Measurements from ENCODE around the gene ZSWIM5. TPM values are rescaled to one million over a fixed set of nuclear protein-coding genes. Genes with fewer than 3 reads are reported as not detected.
"Not testable (repeated sequence)": the region's sequence is repeated elsewhere in the genome, so short reads cannot be mapped to it uniquely, and the experiment has no call there.

Gene ZSWIM5
- total and polyA plus RNA-seq, 7 experiments from 2014 or later: 0.17 to 3.6 (median 2.0) TPM

GRCh38 chr1:45004281-45004920, 202.0 kb downstream of the ZSWIM5 start:
- H3K4me3 ChIP-seq (ENCODE audit: low read length): no peak overlapping the region
- Mint-ChIP-seq H3K4me3 (no peak overlapping the region), H3K36me3 (peaks cover 19 to 50% (median 22%) of the 10 kb centered on the region in 5 donors), H3K27me3 (no peaks in the 10 kb centered on the region), H3K9me3 (no peaks in the 10 kb centered on the region), H3K27ac (peak overlapping the region in 1 of 9 donors; percentile 22), H3K4me1 (peaks cover 10 to 16% (median 16%) of the 10 kb centered on the region in 7 donors)
- DNase-seq: no peak
- H3K27ac ChIP-seq (ENCODE audit: low read depth, low read length): no peak overlapping the region
- peaks cover 16 to 76% (median 23%) of the 10 kb centered on the region in 3 experiments for H3K36me3 ChIP-seq (ENCODE audit: control insufficient read depth in 2 of 3, insufficient read depth in 3 of 3, low read length in 3 of 3)
- POLR2A ChIA-PET: no interaction called here
- CTCF ChIA-PET: no interaction called here
- intact Hi-C loops (cut with micrococcal nuclease): no loop called here
- no peak for ATAC-seq
- no peaks in the 10 kb centered on the region for H3K27me3 ChIP-seq (ENCODE audit: control insufficient read depth in 2 of 2, insufficient read depth in 2 of 2, low read length in 2 of 2)
- H3K4me1 ChIP-seq (ENCODE audit: control insufficient read depth in 2 of 2, insufficient read depth in 2 of 2, low read length in 2 of 2): peaks cover under 1 to 1% of the 10 kb centered on the region in 2 donors
- H3K9me3 ChIP-seq (ENCODE audit: control insufficient read depth in 2 of 3, low read length in 3 of 3): no peaks in the 10 kb centered on the region

- peaks cover 3 to 11% (median 9%) of the 10 kb centered on the region in 7 donors for H3K4me1 Mint-ChIP-seq
- Histone ChIP-seq H3K4me3 (ENCODE audit: low read length) (no peak overlapping the region), H3K27me3 (ENCODE audit: control insufficient read depth in 2 of 2, insufficient read depth in 2 of 2, low read length in 2 of 2) (no peaks in the 10 kb centered on the region), H3K36me3 (ENCODE audit: control insufficient read depth in 2 of 3, insufficient read depth in 3 of 3, low read length in 3 of 3) (peaks cover 16 to 70% (median 23%) of the 10 kb centered on the region in 3 experiments), H3K4me1 (ENCODE audit: control insufficient read depth in 2 of 2, insufficient read depth in 2 of 2, low read length in 2 of 2) (no peaks in the 10 kb centered on the region), H3K27ac (ENCODE audit: low read depth, low read length) (no peak overlapping the region), H3K9me3 (ENCODE audit: control insufficient read depth in 2 of 3, low read length in 3 of 3) (no peaks in the 10 kb centered on the region)
- no peaks in the 10 kb centered on the region for H3K9me3 Mint-ChIP-seq
- peaks cover 16 to 45% (median 22%) of the 10 kb centered on the region in 5 donors for H3K36me3 Mint-ChIP-seq
- CTCF ChIA-PET: no interaction called here
- ATAC-seq (no peak), DNase-seq (no peak)
- no peak overlapping the region for H3K27ac Mint-ChIP-seq
- no peak overlapping the region for H3K4me3 Mint-ChIP-seq
- intact Hi-C loops (cut with micrococcal nuclease): no loop called here
- H3K27me3 Mint-ChIP-seq: no peaks in the 10 kb centered on the region
- POLR2A ChIA-PET: no interaction called here
These were observed 202.7 kb downstream of the ZSWIM5 start for GRCh38 chr1:45003741-45004140.

GRCh38 chr1:45002650-45003645, 203.5 kb downstream of the ZSWIM5 start:
- H3K27ac ChIP-seq (ENCODE audit: low read depth, low read length): no peak overlapping the region
- POLR2A ChIA-PET: interaction anchor here (0.7 to 1.5 kb wide), 3 partner anchors 9 to 285 kb away, joined by 3 to 7 read pairs (median 3); partner anchors contain the start of genes HECTD3 and UROD
- H3K36me3 Mint-ChIP-seq: peaks cover 13 to 40% (median 22%) of the 10 kb centered on the region in 5 donors
- H3K4me1 Mint-ChIP-seq: peaks cover 0 to 9% (median 8%) of the 10 kb centered on the region in 7 donors
- H3K4me3 Mint-ChIP-seq: no peak overlapping the region
- no peak overlapping the region for H3K4me3 ChIP-seq (ENCODE audit: low read length)
- no peaks in the 10 kb centered on the region for H3K27me3 Mint-ChIP-seq
- no peaks in the 10 kb centered on the region for H3K9me3 ChIP-seq (ENCODE audit: control insufficient read depth in 2 of 3, low read length in 3 of 3)
- peaks cover 11 to 62% (median 23%) of the 10 kb centered on the region in 3 experiments for H3K36me3 ChIP-seq (ENCODE audit: control insufficient read depth in 2 of 3, insufficient read depth in 3 of 3, low read length in 3 of 3)
- H3K9me3 Mint-ChIP-seq: no peaks in the 10 kb centered on the region
- CTCF ChIA-PET: no interaction called here
- ATAC-seq (no peak), DNase-seq (no peak)
- H3K4me1 ChIP-seq (ENCODE audit: control insufficient read depth in 2 of 2, insufficient read depth in 2 of 2, low read length in 2 of 2): no peaks in the 10 kb centered on the region
- intact Hi-C loops (cut with micrococcal nuclease): no loop called here
- no peaks in the 10 kb centered on the region for H3K27me3 ChIP-seq (ENCODE audit: control insufficient read depth in 2 of 2, insufficient read depth in 2 of 2, low read length in 2 of 2)
- peak overlapping the region in 5 of 9 donors; percentile 3 to 49 (median 32) for H3K27ac Mint-ChIP-seq

- Mint-ChIP-seq H3K27ac (peak overlapping the region in 3 of 9 donors; percentile 23 to 84 (median 63)), H3K36me3 (peaks cover 10 to 30% (median 15%) of the 10 kb centered on the region in 5 donors)
- H3K27me3 Mint-ChIP-seq; POLR2A ChIA-PET; H3K4me3 Mint-ChIP-seq; ATAC-seq; CTCF ChIA-PET; H3K4me1 Mint-ChIP-seq; H3K27ac ChIP-seq (ENCODE audit: low read depth, low read length); H3K27me3 ChIP-seq (ENCODE audit: control insufficient read depth in 2 of 2, insufficient read depth in 2 of 2, low read length in 2 of 2); DNase-seq; H3K9me3 Mint-ChIP-seq; intact Hi-C loops (cut with micrococcal nuclease); H3K4me1 ChIP-seq (ENCODE audit: control insufficient read depth in 2 of 2, insufficient read depth in 2 of 2, low read length in 2 of 2); H3K4me3 ChIP-seq (ENCODE audit: low read length); H3K9me3 ChIP-seq (ENCODE audit: control insufficient read depth in 2 of 3, low read length in 3 of 3): not testable (repeated sequence)
- peaks cover 5 to 48% (median 17%) of the 10 kb centered on the region in 3 experiments for H3K36me3 ChIP-seq (ENCODE audit: control insufficient read depth in 2 of 3, insufficient read depth in 3 of 3, low read length in 3 of 3)
These were observed 204.8 kb downstream of the ZSWIM5 start for GRCh38 chr1:45001576-45001975.

- ATAC-seq: peak; percentile 77
- H3K4me3 ChIP-seq (ENCODE audit: low read length): no peak overlapping the region
These were observed 205.4 kb downstream of the ZSWIM5 start for GRCh38 chr1:45001011-45001481.

GRCh38 chr1:44999232-44999631, 207.2 kb downstream of the ZSWIM5 start:
- Mint-ChIP-seq H3K4me3 (no peak overlapping the region), H3K36me3 (peaks cover 0 to 16% (median 7%) of the 10 kb centered on the region in 5 donors), H3K27ac (peak overlapping the region in 2 of 9 donors; percentile 48 to 63), H3K4me1 (peaks cover 0 to 9% (median 8%) of the 10 kb centered on the region in 7 donors), H3K27me3 (no peaks in the 10 kb centered on the region), H3K9me3 (no peaks in the 10 kb centered on the region)
- Histone ChIP-seq H3K27ac (ENCODE audit: low read depth, low read length) (no peak overlapping the region), H3K27me3 (ENCODE audit: control insufficient read depth in 2 of 2, insufficient read depth in 2 of 2, low read length in 2 of 2) (no peaks in the 10 kb centered on the region), H3K4me1 (ENCODE audit: control insufficient read depth in 2 of 2, insufficient read depth in 2 of 2, low read length in 2 of 2) (no peaks in the 10 kb centered on the region), H3K9me3 (ENCODE audit: control insufficient read depth in 2 of 3, low read length in 3 of 3) (no peaks in the 10 kb centered on the region), H3K4me3 (ENCODE audit: low read length) (no peak overlapping the region), H3K36me3 (ENCODE audit: control insufficient read depth in 2 of 3, insufficient read depth in 3 of 3, low read length in 3 of 3) (peaks cover 0 to 25% (median 5%) of the 10 kb centered on the region in 3 experiments)
- intact Hi-C loops (cut with micrococcal nuclease): no loop called here
- CTCF ChIA-PET: interaction anchor here (2.0 kb wide), 1 partner anchor 15 kb away, joined by 4 read pairs; no protein-coding TSS in a partner anchor
- ATAC-seq (no peak), DNase-seq (no peak)
- POLR2A ChIA-PET: no interaction called here

More at GRCh38 chr1:45001011-45001481, 205.4 kb downstream of the ZSWIM5 start:
- Histone ChIP-seq H3K9me3 (ENCODE audit: control insufficient read depth in 2 of 3, low read length in 3 of 3) (no peaks in the 10 kb centered on the region), H3K36me3 (ENCODE audit: control insufficient read depth in 2 of 3, insufficient read depth in 3 of 3, low read length in 3 of 3) (peaks cover 5 to 43% (median 17%) of the 10 kb centered on the region in 3 experiments), H3K27ac (ENCODE audit: low read depth, low read length) (no peak overlapping the region), H3K4me1 (ENCODE audit: control insufficient read depth in 2 of 2, insufficient read depth in 2 of 2, low read length in 2 of 2) (no peaks in the 10 kb centered on the region), H3K27me3 (ENCODE audit: control insufficient read depth in 2 of 2, insufficient read depth in 2 of 2, low read length in 2 of 2) (no peaks in the 10 kb centered on the region)
- no peak for DNase-seq
- CTCF ChIA-PET: no interaction called here
- intact Hi-C loops (cut with micrococcal nuclease): no loop called here
- peaks cover 0 to 9% (median 8%) of the 10 kb centered on the region in 7 donors for H3K4me1 Mint-ChIP-seq
- H3K9me3 Mint-ChIP-seq: no peaks in the 10 kb centered on the region
- H3K4me3 Mint-ChIP-seq: no peak overlapping the region
- peak overlapping the region; percentile 11 to 84 (median 54) for H3K27ac Mint-ChIP-seq
- no peaks in the 10 kb centered on the region for H3K27me3 Mint-ChIP-seq
- POLR2A ChIA-PET: interaction anchor here (1.1 kb wide), 1 partner anchor 10 kb away, joined by 4 read pairs; the partner anchor contains the start of gene HECTD3
- peaks cover 10 to 30% (median 15%) of the 10 kb centered on the region in 5 donors for H3K36me3 Mint-ChIP-seq
